SK-N-SH (cell line): ENCODE results near the gene DAGLB. TPM values are rescaled to one million over a fixed set of nuclear protein-coding genes. Genes with fewer than 3 reads are reported as not detected.

ENCODE experiments used
- CTCF ChIA-PET: fragments of 300-600, 350-600 bp; formaldehyde crosslinking; extraction: SDS; loops from one replicate; lab custom pipeline; 2021; lab: Yijun Ruan, JAX
- POLR2A ChIA-PET: fragments of 350-600 bp; sonication (Branson Sonifier 250); formaldehyde crosslinking; extraction: SDS; loops from one replicate; lab custom pipeline; 2020; ENCODE audit warnings: antibody characterized with exemption, inconsistent platforms; lab: Yijun Ruan, JAX
- DNase-seq: peaks from one replicate; pipeline ENCODE4 v3.0.0; 2012
- H2AFZ ChIP-seq: fragments of 200-600 bp; sonication (generic); 2 replicates; pipeline ENCODE4 v1.8.1; 2016; ENCODE audit warnings: antibody characterized with exemption, mild to moderate bottlenecking, low read depth
- H3F3A ChIP-seq: fragments of 200-600 bp; sonication (generic); replicated peaks from 2 replicates; pipeline ENCODE3; 2016; ENCODE audit warnings: antibody characterized with exemption, mild to moderate bottlenecking; ENCODE audit not compliant: insufficient read depth
- H3K27ac ChIP-seq, 2 experiments: fragments of 200-500 bp in 1 of 2; fragments of 200-600 bp in 1 of 2; sonication (Bioruptor generic) in 1 of 2; sonication (generic), shearing (Covaris generic) in 1 of 2; 2 replicates each; pipeline versions ENCODE4 v1.5.1 to v1.6.1; 2014 to 2016; ENCODE audit warnings: low read depth in 2 of 2, inconsistent platforms in 1 of 2, low read length in 1 of 2, mild to moderate bottlenecking in 1 of 2, mixed read lengths in 1 of 2
- H3K27me3 ChIP-seq: fragments of 200-600 bp; sonication (generic), shearing (Covaris generic); 2 replicates; pipeline ENCODE4 v1.6.1; 2016; ENCODE audit warnings: mixed run types; ENCODE audit not compliant: insufficient read depth
- H3K36me3 ChIP-seq, 2 experiments: fragments of 200-500 bp in 1 of 2; fragments of 200-600 bp in 1 of 2; sonication (Bioruptor generic) in 1 of 2; sonication (generic) in 1 of 2; replicated peaks in 1 of 2; 2 replicates each; pipeline versions ENCODE3 to v1.5.1; 2014 to 2016; ENCODE audit warnings: low read length in 1 of 2, mild to moderate bottlenecking in 1 of 2; ENCODE audit not compliant: insufficient read depth in 2 of 2, control insufficient read depth in 1 of 2
- H3K4me1 ChIP-seq, 2 experiments: fragments of 200-500 bp in 1 of 2; fragments of 200-600 bp in 1 of 2; sonication (Bioruptor generic) in 1 of 2; sonication (generic), shearing (Covaris generic) in 1 of 2; 2 replicates each; pipeline versions ENCODE4 v1.5.1 to v1.6.1; 2014 to 2016; ENCODE audit warnings: low read depth in 1 of 2, low read length in 1 of 2, mixed run types in 1 of 2; ENCODE audit not compliant: insufficient read depth in 2 of 2, control insufficient read depth in 1 of 2
- H3K4me2 ChIP-seq: fragments of 200-600 bp; sonication (generic), shearing (Covaris generic); 2 replicates; pipeline ENCODE4 v1.6.1; 2017; ENCODE audit warnings: mixed run types
- H3K4me3 ChIP-seq, 2 experiments: fragments of 200-500 bp in 1 of 2; fragments of 200-600 bp in 1 of 2; sonication (Bioruptor generic) in 1 of 2; sonication (generic), shearing (Covaris generic) in 1 of 2; 2 replicates each; pipeline versions ENCODE4 v1.5.1 to v1.8.1; 2014 to 2016; ENCODE audit warnings: low read depth in 2 of 2, inconsistent platforms in 1 of 2, low read length in 1 of 2, mild to moderate bottlenecking in 1 of 2, mixed read lengths in 1 of 2, moderate library complexity in 1 of 2
- H3K79me2 ChIP-seq: fragments of 200-600 bp; sonication (generic); 2 replicates; pipeline ENCODE4 v1.8.1; 2017; ENCODE audit warnings: mild to moderate bottlenecking; ENCODE audit not compliant: insufficient read depth
- H3K9ac ChIP-seq: fragments of 200-600 bp; sonication (generic); 2 replicates; pipeline ENCODE4 v1.6.1; 2017; ENCODE audit warnings: mixed run types
- H3K9me2 ChIP-seq: fragments of 200-600 bp; sonication (generic); 2 replicates; pipeline ENCODE4 v1.6.1; 2017; ENCODE audit warnings: mixed run types
- H3K9me3 ChIP-seq: fragments of 200-600 bp; sonication (generic); 2 replicates; pipeline ENCODE4 v1.6.1; 2017; ENCODE audit warnings: mixed run types, mild to moderate bottlenecking, moderate library complexity
- H4K20me1 ChIP-seq: fragments of 200-600 bp; sonication (generic); 2 replicates; pipeline ENCODE4 v1.6.1; 2017; ENCODE audit warnings: mild to moderate bottlenecking, mixed run types; ENCODE audit not compliant: insufficient read depth
- ELF1 ChIP-seq: IDR thresholded peaks from 2 replicates; pipeline ENCODE4 v1.4.0; 2012
- EP300 ChIP-seq, 2 experiments: IDR thresholded peaks; 2 replicates each; pipeline versions ENCODE4 v1.4.0 to v1.6.1; 2012; ENCODE audit warnings: borderline replicate concordance in 1 of 2, low read depth in 1 of 2, low read length in 1 of 2
- EZH2phosphoT487 ChIP-seq: fragments of 200-600 bp; sonication (generic); IDR thresholded peaks from 2 replicates; pipeline ENCODE4 v1.6.1; 2017; ENCODE audit warnings: low read depth, mixed run types, mild to moderate bottlenecking, antibody characterized with exemption, moderate library complexity, borderline replicate concordance
- FOSL2 ChIP-seq: IDR thresholded peaks from 2 replicates; pipeline ENCODE4 v1.4.0; 2012; ENCODE audit warnings: low read depth, mild to moderate bottlenecking, moderate library complexity, borderline replicate concordance
- FOXJ3 ChIP-seq: sonication (generic); formaldehyde crosslinking; IDR thresholded peaks from 2 replicates; pipeline ENCODE4 v1.5.1; 2020; ENCODE audit warnings: mild to moderate bottlenecking, missing genetic modification reagents
- FOXM1 ChIP-seq: IDR thresholded peaks from 2 replicates; pipeline ENCODE4 v1.4.0; 2012; ENCODE audit warnings: low read depth, mild to moderate bottlenecking
- GABPA ChIP-seq: IDR thresholded peaks from 2 replicates; pipeline ENCODE4 v1.4.0; 2012; ENCODE audit warnings: low read depth, mild to moderate bottlenecking
- GATA2 ChIP-seq: sonication (generic); formaldehyde crosslinking; IDR thresholded peaks from 2 replicates; pipeline ENCODE4 v1.5.0; 2020; ENCODE audit warnings: mild to moderate bottlenecking, missing genetic modification reagents
- JUND ChIP-seq: IDR thresholded peaks from 2 replicates; pipeline ENCODE4 v1.4.0; 2012
- MXI1 ChIP-seq: IDR thresholded peaks from 2 replicates; pipeline ENCODE4 v1.6.1; 2012; ENCODE audit warnings: mild to moderate bottlenecking, low read depth, low read length, improper control_type of control experiment
- NFIC ChIP-seq: IDR thresholded peaks from 2 replicates; pipeline ENCODE4 v1.4.0; 2012; ENCODE audit warnings: borderline replicate concordance
- NRF1 ChIP-seq: IDR thresholded peaks from 2 replicates; pipeline ENCODE4 v1.6.1; 2012; ENCODE audit warnings: low read depth, mild to moderate bottlenecking, low read length
- RAD21 ChIP-seq: IDR thresholded peaks from 2 replicates; pipeline ENCODE4 v1.6.1; 2012; ENCODE audit warnings: mild to moderate bottlenecking, low read length
- REST ChIP-seq: IDR thresholded peaks from 2 replicates; pipeline ENCODE4 v1.6.1; 2012; ENCODE audit warnings: mild to moderate bottlenecking, low read depth, low read length, moderate library complexity
- RXRA ChIP-seq: IDR thresholded peaks from 2 replicates; pipeline ENCODE4 v1.4.0; 2012; ENCODE audit warnings: low read depth, mild to moderate bottlenecking, borderline replicate concordance
- SMC3 ChIP-seq: IDR thresholded peaks from 2 replicates; pipeline ENCODE4 v1.6.1; 2012; ENCODE audit warnings: low read depth, low read length, improper control_type of control experiment
- TAF1 ChIP-seq: IDR thresholded peaks from 2 replicates; pipeline ENCODE4 v1.6.1; 2012; ENCODE audit warnings: low read depth, mild to moderate bottlenecking, low read length, moderate library complexity, borderline replicate concordance
- TEAD4 ChIP-seq: IDR thresholded peaks from 2 replicates; pipeline ENCODE4 v1.4.0; 2012; ENCODE audit warnings: mild to moderate bottlenecking, borderline replicate concordance; ENCODE audit not compliant: insufficient read depth
- USF2 ChIP-seq: fragments of 150-350 bp; IDR thresholded peaks from 2 replicates; pipeline ENCODE4 v1.6.1; 2017; ENCODE audit warnings: antibody characterized with exemption, low read length, low read depth, borderline replicate concordance
- WGBS: methylation state at CpG from one replicate; pipeline ENCODE4 v1.1.6; 2017; ENCODE audit warnings: low lambda C conversion rate; 5-methylcytosine and 5-hydroxymethylcytosine counted together
- polyA plus RNA-seq, 3 experiments: library from polyadenylated mRNA; depleted of rRNA; stranded (reverse); fragments of >200 nt; gene quantifications; 2 replicates each; pipeline ENCODE4 v1.2.3, GENCODE V29; 2012
- TF ChIP-seq, protein P1 (sequence below): fragments of 200-600 bp; sonication (generic); IDR thresholded peaks from 2 replicates; pipeline ENCODE4 v1.6.1; 2017; ENCODE audit warnings: antibody characterized with exemption, mild to moderate bottlenecking, moderate library complexity
- TF ChIP-seq, protein P2 (sequence below): IDR thresholded peaks from 2 replicates; pipeline ENCODE4 v1.4.0; 2012; ENCODE audit warnings: low read depth, borderline replicate concordance
- TF ChIP-seq, protein P3 (sequence below): IDR thresholded peaks from 2 replicates; pipeline ENCODE4; 2012
- TF ChIP-seq, protein P4 (sequence below): fragments of 150-350 bp; IDR thresholded peaks from 2 replicates; pipeline ENCODE4 v1.6.1; 2016; ENCODE audit warnings: mild to moderate bottlenecking, low read depth, low read length

Gene DAGLB
- polyA plus RNA-seq, 1 of the 3 experiments (the other 2 are of a cell fraction), result 24.1 TPM

DNA sequence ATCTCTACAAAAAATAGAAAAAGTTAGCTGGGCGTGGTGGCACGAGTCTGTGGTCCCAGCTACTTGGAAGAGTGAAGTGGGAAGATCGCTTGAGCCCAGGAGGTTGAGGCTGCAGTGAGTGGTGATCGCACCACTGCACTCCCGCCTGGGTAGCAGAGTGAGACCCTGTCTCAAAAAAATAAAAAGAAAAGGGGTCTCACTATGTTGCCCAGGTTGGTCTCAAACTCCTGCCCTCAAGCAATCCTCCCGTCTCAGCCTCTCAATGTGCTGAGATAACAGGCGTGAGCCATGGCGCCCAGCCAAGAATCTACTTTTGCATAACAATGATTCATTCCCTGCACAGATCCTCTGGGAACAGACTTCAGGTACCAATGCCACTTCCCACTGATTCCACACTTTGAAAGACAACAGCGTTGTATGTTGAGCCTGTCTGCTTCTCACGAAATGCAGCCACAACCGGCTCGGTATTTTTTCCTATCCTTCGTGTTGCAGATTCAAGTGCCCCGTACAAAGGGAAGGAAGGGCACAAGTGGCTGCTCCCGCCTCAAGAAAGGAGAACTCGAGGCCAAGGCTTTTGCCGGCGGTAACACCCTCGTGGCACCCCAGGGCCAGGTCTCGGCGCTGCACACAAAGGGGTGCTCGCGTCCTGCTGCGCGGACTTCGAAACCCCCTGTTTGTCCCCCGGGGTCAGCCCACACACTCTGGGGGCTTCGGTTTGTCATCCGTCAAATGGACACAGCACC lies 745 bp downstream of the DAGLB start:
- peak overlapping the region; percentile 76 for H2AFZ ChIP-seq
- H3K4me2 ChIP-seq, result peak overlapping the region; percentile 92
- no peaks in the 10 kb centered on the region for H3K9me3 ChIP-seq
- H3K4me3 ChIP-seq, result peak overlapping the region; percentile 70 to 95
- H3K9ac ChIP-seq, result peak overlapping the region; percentile 95
- H3K36me3 ChIP-seq, result peaks cover 13 to 33% of the 10 kb centered on the region in 2 experiments
- H3K27me3 ChIP-seq, result no peaks in the 10 kb centered on the region
- H3F3A ChIP-seq, result peaks cover 57% of the 10 kb centered on the region
- 12% methylated on average over 27 of the region's 29 CpGs for WGBS
- no peaks in the 10 kb centered on the region for H3K9me2 ChIP-seq
- H3K4me1 ChIP-seq, result peaks cover 6 to 21% of the 10 kb centered on the region in 2 experiments; a peak in 3 of 4 replicates
- ChIA-PET POLR2A (interaction anchor here (0.8 to 1.2 kb wide), 2 partner anchors 8 to 48 kb away, joined by 3 to 6 read pairs; no protein-coding TSS in a partner anchor), CTCF (interaction anchor here (1.4 kb wide), 1 partner anchor 9 kb away, joined by 9 read pairs; no protein-coding TSS in a partner anchor)
- no peaks in the 10 kb centered on the region for H4K20me1 ChIP-seq
- H3K27ac ChIP-seq, result peak overlapping the region; percentile 68 to 92; a peak in 3 of 4 replicates
- peaks cover 53% of the 10 kb centered on the region for H3K79me2 ChIP-seq
- DNase-seq, result peak; percentile 57
- TF ChIP-seq, protein P1, sequence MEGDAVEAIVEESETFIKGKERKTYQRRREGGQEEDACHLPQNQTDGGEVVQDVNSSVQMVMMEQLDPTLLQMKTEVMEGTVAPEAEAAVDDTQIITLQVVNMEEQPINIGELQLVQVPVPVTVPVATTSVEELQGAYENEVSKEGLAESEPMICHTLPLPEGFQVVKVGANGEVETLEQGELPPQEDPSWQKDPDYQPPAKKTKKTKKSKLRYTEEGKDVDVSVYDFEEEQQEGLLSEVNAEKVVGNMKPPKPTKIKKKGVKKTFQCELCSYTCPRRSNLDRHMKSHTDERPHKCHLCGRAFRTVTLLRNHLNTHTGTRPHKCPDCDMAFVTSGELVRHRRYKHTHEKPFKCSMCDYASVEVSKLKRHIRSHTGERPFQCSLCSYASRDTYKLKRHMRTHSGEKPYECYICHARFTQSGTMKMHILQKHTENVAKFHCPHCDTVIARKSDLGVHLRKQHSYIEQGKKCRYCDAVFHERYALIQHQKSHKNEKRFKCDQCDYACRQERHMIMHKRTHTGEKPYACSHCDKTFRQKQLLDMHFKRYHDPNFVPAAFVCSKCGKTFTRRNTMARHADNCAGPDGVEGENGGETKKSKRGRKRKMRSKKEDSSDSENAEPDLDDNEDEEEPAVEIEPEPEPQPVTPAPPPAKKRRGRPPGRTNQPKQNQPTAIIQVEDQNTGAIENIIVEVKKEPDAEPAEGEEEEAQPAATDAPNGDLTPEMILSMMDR, result no peak
- TF ChIP-seq GABPA (no peak), ELF1 (no peak), FOXJ3 (CRISPR knock-in tag) (no peak), SMC3 (no peak), TEAD4 (no peak), TAF1 (no peak; the same call in 1 of the 2 replicates), RXRA (no peak), FOSL2 (peak; percentile 67; the same call in 1 of the 2 replicates), USF2 (no peak), NFIC (peak; percentile 88), EP300 (IDR thresholded peaks at IDR 0.05; ENCODE audit: borderline replicate concordance in 1 of 2, low read depth in 1 of 2, low read length in 1 of 2) (no peak), MXI1 (0 out of 2 replicates have a peak, but pooled peaks have one; percentile 12), GATA2 (CRISPR knock-in tag) (no peak), JUND (peak; percentile 51), FOXM1 (no peak), NRF1 (no peak), REST (no peak; the same call in 1 of the 2 replicates), RAD21 (no peak), EZH2phosphoT487 (no peak)
- TF ChIP-seq, protein P2, sequence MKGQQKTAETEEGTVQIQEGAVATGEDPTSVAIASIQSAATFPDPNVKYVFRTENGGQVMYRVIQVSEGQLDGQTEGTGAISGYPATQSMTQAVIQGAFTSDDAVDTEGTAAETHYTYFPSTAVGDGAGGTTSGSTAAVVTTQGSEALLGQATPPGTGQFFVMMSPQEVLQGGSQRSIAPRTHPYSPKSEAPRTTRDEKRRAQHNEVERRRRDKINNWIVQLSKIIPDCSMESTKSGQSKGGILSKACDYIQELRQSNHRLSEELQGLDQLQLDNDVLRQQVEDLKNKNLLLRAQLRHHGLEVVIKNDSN, result no peak
- TF ChIP-seq, protein P3, sequence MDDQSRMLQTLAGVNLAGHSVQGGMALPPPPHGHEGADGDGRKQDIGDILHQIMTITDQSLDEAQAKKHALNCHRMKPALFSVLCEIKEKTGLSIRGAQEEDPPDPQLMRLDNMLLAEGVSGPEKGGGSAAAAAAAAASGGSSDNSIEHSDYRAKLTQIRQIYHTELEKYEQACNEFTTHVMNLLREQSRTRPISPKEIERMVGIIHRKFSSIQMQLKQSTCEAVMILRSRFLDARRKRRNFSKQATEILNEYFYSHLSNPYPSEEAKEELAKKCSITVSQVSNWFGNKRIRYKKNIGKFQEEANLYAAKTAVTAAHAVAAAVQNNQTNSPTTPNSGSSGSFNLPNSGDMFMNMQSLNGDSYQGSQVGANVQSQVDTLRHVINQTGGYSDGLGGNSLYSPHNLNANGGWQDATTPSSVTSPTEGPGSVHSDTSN, result peak; percentile 27; the same call in 1 of the 2 replicates
- TF ChIP-seq, protein P4, sequence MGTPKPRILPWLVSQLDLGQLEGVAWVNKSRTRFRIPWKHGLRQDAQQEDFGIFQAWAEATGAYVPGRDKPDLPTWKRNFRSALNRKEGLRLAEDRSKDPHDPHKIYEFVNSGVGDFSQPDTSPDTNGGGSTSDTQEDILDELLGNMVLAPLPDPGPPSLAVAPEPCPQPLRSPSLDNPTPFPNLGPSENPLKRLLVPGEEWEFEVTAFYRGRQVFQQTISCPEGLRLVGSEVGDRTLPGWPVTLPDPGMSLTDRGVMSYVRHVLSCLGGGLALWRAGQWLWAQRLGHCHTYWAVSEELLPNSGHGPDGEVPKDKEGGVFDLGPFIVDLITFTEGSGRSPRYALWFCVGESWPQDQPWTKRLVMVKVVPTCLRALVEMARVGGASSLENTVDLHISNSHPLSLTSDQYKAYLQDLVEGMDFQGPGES, result no peak
